GM19467 (cell line): Measurements from ENCODE around the gene TWF2.

Source experiments
- ATAC-seq: cut with Tn5 transposase; IDR thresholded peaks from one replicate; pipeline ENCODE4 v1.9.1; 2021; ENCODE audit warnings: mild to moderate bottlenecking, moderate library complexity; ENCODE audit not compliant: unreplicated experiment

The TWF2 gene

GRCh38 chr3:52204337-52205073 lies 34.5 kb downstream of the TWF2 start:
- no peak for ATAC-seq

GRCh38 chr3:52203701-52204100 lies 35.3 kb downstream of the TWF2 start:
- no peak for ATAC-seq

- ATAC-seq = no peak
These were observed 36.4 kb downstream of the TWF2 start for GRCh38 chr3:52202384-52203077.

GRCh38 chr3:52200981-52201679 lies 37.8 kb downstream of the TWF2 start:
- ATAC-seq = no peak

GRCh38 chr3:52198643-52199608 lies 40.0 kb downstream of the TWF2 start:
- no peak for ATAC-seq

GRCh38 chr3:52197842-52198625 lies 40.9 kb downstream of the TWF2 start, which contains the start of gene ALAS1:
Gene ALAS1 (plus strand): TSS chr3:52198160. CDS start chr3:52199242, 1,082 bp downstream.
- peak; percentile 82 for ATAC-seq

GRCh38 chr3:52197499-52197841 lies 41.5 kb downstream of the TWF2 start:
- no peak for ATAC-seq

GRCh38 chr3:52196977-52197376 lies 42.0 kb downstream of the TWF2 start:
- ATAC-seq = no peak

GRCh38 chr3:52195823-52196331 lies 43.1 kb downstream of the TWF2 start:
- ATAC-seq = no peak

- ATAC-seq = no peak
These were observed 43.7 kb downstream of the TWF2 start for GRCh38 chr3:52195291-52195597.

- no peak for ATAC-seq
These were observed 44.3 kb downstream of the TWF2 start for GRCh38 chr3:52194485-52195290.

GRCh38 chr3:52193065-52193464 lies 45.9 kb downstream of the TWF2 start:
- no peak for ATAC-seq

- ATAC-seq = no peak
These were observed 47.3 kb downstream of the TWF2 start for GRCh38 chr3:52191663-52192062.

- no peak for ATAC-seq
These were observed 48.5 kb downstream of the TWF2 start for GRCh38 chr3:52190294-52191074.

- ATAC-seq = no peak
These were observed 50.4 kb downstream of the TWF2 start for GRCh38 chr3:52188556-52188955.

GRCh38 chr3:52186729-52187128 lies 52.2 kb downstream of the TWF2 start:
- ATAC-seq = no peak

- no peak for ATAC-seq
These were observed 53.1 kb downstream of the TWF2 start for GRCh38 chr3:52185837-52186236.

- no peak for ATAC-seq
These were observed 53.6 kb downstream of the TWF2 start for GRCh38 chr3:52185311-52185710.
